Measurements from ENCODE around the gene RAD50. TPM values are rescaled to one million over a fixed set of nuclear protein-coding genes. Genes with fewer than 3 reads are reported as not detected.
"Not testable (repeated sequence)": the region's sequence is repeated elsewhere in the genome, so short reads cannot be mapped to it uniquely, and the experiment has no call there.

Gene RAD50
- polyA plus RNA-seq, 4 donors, result 6.8 to 32.8 (median 11.0) TPM

DNA sequence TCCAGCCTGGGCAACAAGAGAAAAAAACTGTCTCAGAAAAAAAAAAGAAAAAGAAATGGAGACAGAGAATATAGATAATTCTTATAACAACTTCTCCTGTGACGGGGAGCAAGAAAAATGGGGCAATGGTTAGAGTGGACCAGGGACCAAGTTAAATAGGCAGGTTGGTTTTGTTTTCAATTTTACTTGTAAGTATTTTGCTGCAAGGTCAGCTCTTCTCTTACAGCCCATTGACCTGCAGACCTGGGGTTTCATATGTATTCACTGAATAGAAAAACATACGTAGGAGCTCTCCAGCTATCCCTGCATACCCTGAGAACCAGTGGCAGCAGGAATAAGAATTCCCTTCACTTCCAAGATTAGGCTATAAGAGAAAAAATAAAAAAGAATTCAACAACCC lies 72.0 kb downstream of the RAD50 start:
- Histone ChIP-seq H3K4me3 (ENCODE audit: low read depth in 1 of 3, low read length in 3 of 3) (no peak overlapping the region), H3K27me3 (ENCODE audit: control insufficient read depth in 3 of 3, insufficient read depth in 3 of 3, low read length in 3 of 3) (no peaks in the 10 kb centered on the region), H3K27ac (ENCODE audit: low read depth in 1 of 3, low read length in 2 of 3) (no peak overlapping the region), H3K9me3 (ENCODE audit: control insufficient read depth in 2 of 2, insufficient read depth in 1 of 2, low read depth in 1 of 2, low read length in 1 of 2) (no peaks in the 10 kb centered on the region), H3K4me1 (ENCODE audit: control insufficient read depth in 3 of 3, insufficient read depth in 2 of 3, low read depth in 1 of 3, low read length in 2 of 3) (no peaks in the 10 kb centered on the region), H3K36me3 (ENCODE audit: control insufficient read depth in 3 of 3, insufficient read depth in 2 of 3, low read depth in 1 of 3, low read length in 3 of 3) (peaks cover 0 to 20% (median 4%) of the 10 kb centered on the region in 3 donors)
- WGBS, 3 donors, result 81 to 94% (median 93%) methylated on average over 2 of the region's 2 CpGs
- FAIRE-seq (no peak), DNase-seq (no peak)

DNA sequence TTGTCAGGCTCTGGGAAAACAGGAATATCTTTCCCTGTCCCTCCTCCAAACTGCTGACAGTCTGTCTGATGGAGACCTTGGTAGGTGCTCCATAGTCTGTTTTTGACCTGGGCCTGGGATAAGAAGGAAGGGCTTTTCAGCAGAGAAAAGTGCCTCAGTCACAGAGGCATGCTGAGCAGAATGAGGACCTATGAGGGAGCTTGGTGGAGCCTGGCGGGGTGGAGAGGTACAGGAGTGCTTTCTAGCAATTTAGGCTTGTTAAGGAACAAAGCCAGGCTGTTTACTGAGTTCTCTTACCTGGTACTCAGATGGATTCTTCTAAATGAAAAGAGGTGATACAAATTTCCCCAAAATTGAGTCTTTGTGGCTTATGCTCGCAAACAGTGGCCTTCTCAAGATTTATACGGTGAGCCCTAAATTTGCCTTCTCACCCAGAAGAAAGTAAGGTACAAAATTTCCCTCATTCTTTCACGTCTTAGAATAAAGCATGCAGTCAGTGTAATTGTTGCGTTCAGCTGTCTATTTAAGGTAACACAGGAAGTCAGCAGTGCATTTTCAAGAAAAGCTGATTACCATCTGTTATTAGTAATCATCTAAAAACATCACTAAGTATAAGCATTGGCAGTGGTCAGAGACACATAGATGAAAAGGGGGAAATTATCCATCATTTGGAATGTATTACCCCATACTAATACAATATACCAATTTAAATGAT lies 72.6 kb downstream of the RAD50 start:
- no peaks in the 10 kb centered on the region for H3K4me1 ChIP-seq (ENCODE audit: control insufficient read depth in 3 of 3, insufficient read depth in 2 of 3, low read depth in 1 of 3, low read length in 2 of 3)
- no peaks in the 10 kb centered on the region for H3K9me3 ChIP-seq (ENCODE audit: control insufficient read depth in 2 of 2, insufficient read depth in 1 of 2, low read depth in 1 of 2, low read length in 1 of 2)
- no peaks in the 10 kb centered on the region for H3K27me3 ChIP-seq (ENCODE audit: control insufficient read depth in 3 of 3, insufficient read depth in 3 of 3, low read length in 3 of 3)
- peaks cover 0 to 20% (median 4%) of the 10 kb centered on the region in 3 donors for H3K36me3 ChIP-seq (ENCODE audit: control insufficient read depth in 3 of 3, insufficient read depth in 2 of 3, low read depth in 1 of 3, low read length in 3 of 3)
- no peak overlapping the region for H3K4me3 ChIP-seq (ENCODE audit: low read depth in 1 of 3, low read length in 3 of 3)
- FAIRE-seq, result no peak
- DNase-seq, result no peak
- H3K27ac ChIP-seq (ENCODE audit: low read depth in 1 of 3, low read length in 2 of 3), result no peak overlapping the region
- WGBS, 3 donors, result 77 to 91% (median 83%) methylated on average over 5 of the region's 5 CpGs

DNA sequence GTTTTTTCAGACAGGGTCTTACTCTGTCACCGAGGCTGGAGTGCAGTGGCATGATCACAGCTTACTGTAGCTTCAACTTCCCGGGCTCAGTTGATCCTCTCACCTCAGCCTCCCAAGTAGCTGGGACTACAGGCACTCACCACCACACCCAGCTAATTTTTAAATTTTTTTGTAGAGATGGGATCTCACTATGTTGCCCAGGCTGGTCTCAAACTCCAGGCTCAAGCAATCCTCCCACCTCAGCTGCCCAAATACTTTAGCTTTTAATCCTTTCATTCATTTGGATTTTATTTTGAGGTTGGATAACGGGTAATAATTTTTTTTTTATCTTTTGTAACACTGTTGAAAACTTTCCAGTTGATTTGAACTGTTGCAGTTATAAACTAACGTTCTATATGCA lies 76.8 kb downstream of the RAD50 start:
- H3K4me1 ChIP-seq (ENCODE audit: control insufficient read depth in 3 of 3, insufficient read depth in 2 of 3, low read depth in 1 of 3, low read length in 2 of 3); H3K9me3 ChIP-seq (ENCODE audit: control insufficient read depth in 2 of 2, insufficient read depth in 1 of 2, low read depth in 1 of 2, low read length in 1 of 2); H3K4me3 ChIP-seq (ENCODE audit: low read depth in 1 of 3, low read length in 3 of 3); FAIRE-seq; H3K27me3 ChIP-seq (ENCODE audit: control insufficient read depth in 3 of 3, insufficient read depth in 3 of 3, low read length in 3 of 3); DNase-seq; H3K27ac ChIP-seq (ENCODE audit: low read depth in 1 of 3, low read length in 2 of 3): not testable (repeated sequence)
- H3K36me3 ChIP-seq (ENCODE audit: control insufficient read depth in 3 of 3, insufficient read depth in 2 of 3, low read depth in 1 of 3, low read length in 3 of 3), result peaks cover 5 to 32% (median 6%) of the 10 kb centered on the region in 3 donors
- WGBS, 3 donors, result 92 to 96% (median 92%) methylated on average over 4 of the region's 4 CpGs

DNA sequence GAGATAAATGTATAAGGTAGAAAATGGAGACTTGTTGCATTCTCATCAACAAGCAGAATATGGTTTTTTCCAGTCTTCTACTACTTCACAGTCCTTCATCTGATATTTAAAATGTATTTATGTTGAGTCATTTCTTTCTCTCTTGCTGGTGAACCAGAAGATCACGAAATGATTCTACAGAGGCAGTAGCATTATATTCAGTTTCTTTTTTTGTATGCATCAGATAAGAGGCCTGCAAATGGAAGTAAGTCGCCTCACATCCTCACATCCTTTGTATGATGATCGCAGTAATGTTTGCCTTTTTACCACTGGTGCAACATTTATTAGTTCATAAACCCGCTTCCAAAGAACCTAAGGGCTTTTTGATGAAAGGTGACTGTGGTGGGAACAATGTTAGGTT lies 79.1 kb downstream of the RAD50 start:
- Histone ChIP-seq H3K27me3 (ENCODE audit: control insufficient read depth in 3 of 3, insufficient read depth in 3 of 3, low read length in 3 of 3) (no peaks in the 10 kb centered on the region), H3K27ac (ENCODE audit: low read depth in 1 of 3, low read length in 2 of 3) (no peak overlapping the region), H3K4me1 (ENCODE audit: control insufficient read depth in 3 of 3, insufficient read depth in 2 of 3, low read depth in 1 of 3, low read length in 2 of 3) (no peaks in the 10 kb centered on the region), H3K4me3 (ENCODE audit: low read depth in 1 of 3, low read length in 3 of 3) (no peak overlapping the region), H3K9me3 (ENCODE audit: control insufficient read depth in 2 of 2, insufficient read depth in 1 of 2, low read depth in 1 of 2, low read length in 1 of 2) (no peaks in the 10 kb centered on the region), H3K36me3 (ENCODE audit: control insufficient read depth in 3 of 3, insufficient read depth in 2 of 3, low read depth in 1 of 3, low read length in 3 of 3) (peaks cover 9 to 43% (median 11%) of the 10 kb centered on the region in 3 donors)
- 67 to 86% (median 79%) methylated on average over 4 of the region's 4 CpGs for WGBS, 3 donors
- DNase-seq, result no peak
- no peak for FAIRE-seq

DNA sequence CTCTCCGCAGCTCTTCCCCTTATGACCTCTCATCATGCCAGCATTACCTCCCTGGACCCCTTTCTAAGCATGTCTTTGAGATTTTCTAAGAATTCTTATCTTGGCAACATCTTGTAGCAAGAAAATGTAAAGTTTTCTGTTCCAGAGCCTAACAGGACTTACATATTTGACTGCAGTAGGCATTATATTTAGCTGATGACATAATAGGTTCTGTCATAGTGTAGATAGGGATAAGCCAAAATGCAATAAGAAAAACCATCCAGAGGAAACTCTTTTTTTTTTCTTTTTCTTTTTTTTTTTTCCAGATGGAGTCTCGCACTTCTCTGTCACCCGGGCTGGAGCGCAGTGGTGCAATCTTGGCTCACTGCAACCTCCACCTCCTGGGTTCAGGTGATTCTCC lies 80.5 kb downstream of the RAD50 start:
- FAIRE-seq (no peak), DNase-seq (no peak)
- Histone ChIP-seq H3K27ac (ENCODE audit: low read depth in 1 of 3, low read length in 2 of 3) (no peak overlapping the region), H3K9me3 (ENCODE audit: control insufficient read depth in 2 of 2, insufficient read depth in 1 of 2, low read depth in 1 of 2, low read length in 1 of 2) (no peaks in the 10 kb centered on the region), H3K4me3 (ENCODE audit: low read depth in 1 of 3, low read length in 3 of 3) (no peak overlapping the region), H3K27me3 (ENCODE audit: control insufficient read depth in 3 of 3, insufficient read depth in 3 of 3, low read length in 3 of 3) (no peaks in the 10 kb centered on the region), H3K36me3 (ENCODE audit: control insufficient read depth in 3 of 3, insufficient read depth in 2 of 3, low read depth in 1 of 3, low read length in 3 of 3) (peaks cover 7 to 47% (median 17%) of the 10 kb centered on the region in 3 donors), H3K4me1 (ENCODE audit: control insufficient read depth in 3 of 3, insufficient read depth in 2 of 3, low read depth in 1 of 3, low read length in 2 of 3) (no peaks in the 10 kb centered on the region)
- WGBS, 3 donors, result 95 to 100% (median 99%) methylated on average over 4 of the region's 4 CpGs

DNA sequence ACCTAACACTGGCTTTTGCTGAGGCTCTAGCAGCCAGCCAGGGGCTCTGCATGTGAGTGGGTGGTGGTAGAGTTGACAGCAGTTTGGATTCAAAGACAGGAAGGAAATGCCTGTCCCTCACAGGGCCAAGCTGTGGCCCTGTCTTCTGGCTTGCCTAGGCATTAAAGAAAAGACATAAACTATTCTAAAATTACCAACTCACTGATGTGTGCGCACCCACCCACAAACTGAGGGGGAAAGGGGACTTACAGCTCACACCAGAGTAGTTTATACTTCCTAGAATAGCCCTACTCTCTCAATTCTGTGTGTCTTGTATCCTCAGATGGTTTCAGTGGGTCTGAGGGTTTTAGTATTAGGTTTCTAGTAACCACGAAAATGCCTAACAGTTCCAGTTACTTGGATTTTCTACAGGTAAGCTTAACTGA lies 82.9 kb downstream of the RAD50 start:
- H3K4me3 ChIP-seq (ENCODE audit: low read depth in 1 of 3, low read length in 3 of 3), result no peak overlapping the region
- no peaks in the 10 kb centered on the region for H3K9me3 ChIP-seq (ENCODE audit: control insufficient read depth in 2 of 2, insufficient read depth in 1 of 2, low read depth in 1 of 2, low read length in 1 of 2)
- H3K4me1 ChIP-seq (ENCODE audit: control insufficient read depth in 3 of 3, insufficient read depth in 2 of 3, low read depth in 1 of 3, low read length in 2 of 3), result no peaks in the 10 kb centered on the region
- no peak overlapping the region for H3K27ac ChIP-seq (ENCODE audit: low read depth in 1 of 3, low read length in 2 of 3)
- FAIRE-seq, result no peak
- WGBS, 3 donors, result 59 to 82% (median 59%) methylated on average over 2 of the region's 2 CpGs
- DNase-seq, result no peak
- no peaks in the 10 kb centered on the region for H3K27me3 ChIP-seq (ENCODE audit: control insufficient read depth in 3 of 3, insufficient read depth in 3 of 3, low read length in 3 of 3)
- peaks cover 7 to 49% (median 21%) of the 10 kb centered on the region in 3 donors for H3K36me3 ChIP-seq (ENCODE audit: control insufficient read depth in 3 of 3, insufficient read depth in 2 of 3, low read depth in 1 of 3, low read length in 3 of 3)

DNA sequence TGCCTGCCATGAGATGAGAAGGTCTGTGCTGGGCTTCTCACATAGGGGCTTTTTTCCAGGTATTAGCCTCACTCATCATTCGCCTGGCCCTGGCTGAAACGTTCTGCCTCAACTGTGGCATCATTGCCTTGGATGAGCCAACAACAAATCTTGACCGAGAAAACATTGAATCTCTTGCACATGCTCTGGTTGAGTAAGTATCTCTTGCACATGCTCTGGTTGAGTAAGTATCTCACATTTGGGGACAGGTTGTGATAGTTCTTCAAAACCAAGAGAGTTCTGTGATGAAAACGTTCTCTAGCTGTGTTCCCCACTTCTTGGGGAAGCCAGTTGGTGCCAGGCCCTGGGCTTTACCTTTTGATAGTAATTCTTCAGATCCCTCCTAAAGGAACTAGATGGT lies 83.8 kb downstream of the RAD50 start:
- no peaks in the 10 kb centered on the region for H3K4me1 ChIP-seq (ENCODE audit: control insufficient read depth in 3 of 3, insufficient read depth in 2 of 3, low read depth in 1 of 3, low read length in 2 of 3)
- no peaks in the 10 kb centered on the region for H3K27me3 ChIP-seq (ENCODE audit: control insufficient read depth in 3 of 3, insufficient read depth in 3 of 3, low read length in 3 of 3)
- H3K4me3 ChIP-seq (ENCODE audit: low read depth in 1 of 3, low read length in 3 of 3), result no peak overlapping the region
- DNase-seq, result no peak
- peaks cover 7 to 47% (median 21%) of the 10 kb centered on the region in 3 donors for H3K36me3 ChIP-seq (ENCODE audit: control insufficient read depth in 3 of 3, insufficient read depth in 2 of 3, low read depth in 1 of 3, low read length in 3 of 3)
- H3K27ac ChIP-seq (ENCODE audit: low read depth in 1 of 3, low read length in 2 of 3), result no peak overlapping the region
- WGBS, 3 donors, result 81 to 83% (median 82%) methylated on average over 4 of the region's 4 CpGs
- FAIRE-seq, result no peak
- H3K9me3 ChIP-seq (ENCODE audit: control insufficient read depth in 2 of 2, insufficient read depth in 1 of 2, low read depth in 1 of 2, low read length in 1 of 2), result no peaks in the 10 kb centered on the region

DNA sequence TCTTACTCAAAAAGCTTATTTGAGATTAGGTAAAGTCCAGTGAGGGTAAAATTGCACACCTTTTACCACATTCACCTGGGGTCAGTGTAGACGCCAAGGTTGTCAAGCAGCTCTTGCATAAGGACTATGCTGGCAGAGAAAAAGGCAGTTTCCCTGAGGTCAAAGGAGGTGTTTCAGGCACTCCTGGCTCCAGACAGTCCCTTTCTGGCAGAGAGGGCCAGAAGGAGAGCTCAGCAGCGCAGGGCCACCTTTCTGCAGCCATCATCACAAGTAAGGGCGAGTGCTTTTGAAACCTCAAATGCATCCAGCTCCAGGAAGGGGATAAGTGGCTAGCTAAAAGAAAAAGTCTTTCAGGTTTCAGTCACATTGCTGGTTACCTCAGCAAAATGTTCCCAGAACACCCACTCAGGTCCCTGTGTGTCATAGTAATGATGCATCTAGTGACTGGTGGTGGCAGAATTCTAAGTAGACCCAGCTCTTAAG lies 84.5 kb downstream of the RAD50 start:
- DNase-seq, result no peak
- Histone ChIP-seq H3K9me3 (ENCODE audit: control insufficient read depth in 2 of 2, insufficient read depth in 1 of 2, low read depth in 1 of 2, low read length in 1 of 2) (no peaks in the 10 kb centered on the region), H3K27ac (ENCODE audit: low read depth in 1 of 3, low read length in 2 of 3) (no peak overlapping the region), H3K4me3 (ENCODE audit: low read depth in 1 of 3, low read length in 3 of 3) (no peak overlapping the region), H3K27me3 (ENCODE audit: control insufficient read depth in 3 of 3, insufficient read depth in 3 of 3, low read length in 3 of 3) (no peaks in the 10 kb centered on the region), H3K4me1 (ENCODE audit: control insufficient read depth in 3 of 3, insufficient read depth in 2 of 3, low read depth in 1 of 3, low read length in 2 of 3) (no peaks in the 10 kb centered on the region), H3K36me3 (ENCODE audit: control insufficient read depth in 3 of 3, insufficient read depth in 2 of 3, low read depth in 1 of 3, low read length in 3 of 3) (peaks cover 7 to 47% (median 19%) of the 10 kb centered on the region in 3 donors)
- FAIRE-seq, result no peak
- WGBS, 3 donors, result 91 to 92% (median 92%) methylated on average over 3 of the region's 3 CpGs

DNA sequence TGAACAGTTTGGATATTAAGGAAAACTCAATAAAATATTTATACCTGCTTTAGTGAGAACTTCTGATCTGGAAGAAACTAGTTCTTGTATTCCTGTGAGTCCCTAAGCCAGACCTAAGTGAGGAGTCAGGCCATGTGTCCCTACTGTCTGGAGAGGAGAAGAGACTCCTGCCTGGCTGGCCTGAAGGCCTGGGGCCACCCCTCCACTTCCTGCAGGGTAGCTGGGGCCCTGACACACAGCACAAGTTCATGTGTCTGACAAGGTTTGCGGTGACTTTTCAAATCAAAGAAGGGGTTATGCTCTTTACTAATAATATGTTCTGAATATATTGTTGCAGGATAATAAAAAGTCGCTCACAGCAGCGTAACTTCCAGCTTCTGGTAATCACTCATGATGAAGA lies 85.1 kb downstream of the RAD50 start:
- no peaks in the 10 kb centered on the region for H3K9me3 ChIP-seq (ENCODE audit: control insufficient read depth in 2 of 2, insufficient read depth in 1 of 2, low read depth in 1 of 2, low read length in 1 of 2)
- no peak overlapping the region for H3K27ac ChIP-seq (ENCODE audit: low read depth in 1 of 3, low read length in 2 of 3)
- WGBS, 3 donors, result 95 to 99% (median 96%) methylated on average over 3 of the region's 3 CpGs
- no peaks in the 10 kb centered on the region for H3K27me3 ChIP-seq (ENCODE audit: control insufficient read depth in 3 of 3, insufficient read depth in 3 of 3, low read length in 3 of 3)
- H3K4me3 ChIP-seq (ENCODE audit: low read depth in 1 of 3, low read length in 3 of 3), result no peak overlapping the region
- no peak for FAIRE-seq
- no peak for DNase-seq
- H3K36me3 ChIP-seq (ENCODE audit: control insufficient read depth in 3 of 3, insufficient read depth in 2 of 3, low read depth in 1 of 3, low read length in 3 of 3), result peaks cover 7 to 45% (median 17%) of the 10 kb centered on the region in 3 donors
- no peaks in the 10 kb centered on the region for H3K4me1 ChIP-seq (ENCODE audit: control insufficient read depth in 3 of 3, insufficient read depth in 2 of 3, low read depth in 1 of 3, low read length in 2 of 3)

All from small intestine (tissue), 7 donors.